ENCODE results near the gene RPTOR.

RPTOR gene

GRCh38 chr17:80942423-80943345 is 398.0 kb downstream of the RPTOR start:
- no peak for DNase-seq

GRCh38 chr17:80943346-80944145 is 398.9 kb downstream of the RPTOR start:
- no peak for DNase-seq

GRCh38 chr17:80944326-80944725 is 399.7 kb downstream of the RPTOR start:
- DNase-seq: no peak

- DNase-seq: no peak
Observed at GRCh38 chr17:80945736-80946135, 401.1 kb downstream of the RPTOR start.

- DNase-seq: no peak
Observed at GRCh38 chr17:80946449-80946848, 401.8 kb downstream of the RPTOR start.

GRCh38 chr17:80947200-80947940 is 402.7 kb downstream of the RPTOR start:
- DNase-seq: no peak

GRCh38 chr17:80948019-80948975 is 403.7 kb downstream of the RPTOR start:
- no peak for DNase-seq

- DNase-seq: no peak
Observed at GRCh38 chr17:80948976-80949450, 404.4 kb downstream of the RPTOR start.

GRCh38 chr17:80949451-80950421 is 405.1 kb downstream of the RPTOR start:
- DNase-seq: peak in 1 of 2 experiments; percentile 12

GRCh38 chr17:80950466-80951120 is 406.0 kb downstream of the RPTOR start:
- DNase-seq: no peak

GRCh38 chr17:80951121-80952090 is 406.8 kb downstream of the RPTOR start:
- DNase-seq: no peak

- no peak for DNase-seq
Observed at GRCh38 chr17:80952291-80952690, 407.7 kb downstream of the RPTOR start.

- peak in 1 of 2 experiments; percentile 18 for DNase-seq
Observed at GRCh38 chr17:80953471-80954315, 409.1 kb downstream of the RPTOR start.

- no peak for DNase-seq
Observed at GRCh38 chr17:80955078-80955477, 410.4 kb downstream of the RPTOR start.

GRCh38 chr17:80955671-80956280 is 411.1 kb downstream of the RPTOR start:
- no peak for DNase-seq

GRCh38 chr17:80956321-80957190 is 411.9 kb downstream of the RPTOR start:
- no peak for DNase-seq

Data from Kasumi-1 (cell line).